HEK293T (cell line): ENCODE results near the gene GALNT8.

Source experiments
- CTCF ChIA-PET: fragments of 350-600 bp; formaldehyde crosslinking; extraction: SDS; loops from one replicate; lab custom pipeline; 2021; ENCODE audit warnings: antibody characterized with exemption, inconsistent platforms; lab: Yijun Ruan, JAX
- POLR2A ChIA-PET: fragments of 350-600 bp; formaldehyde crosslinking; extraction: SDS; loops from one replicate; lab custom pipeline; 2020; ENCODE audit warnings: antibody characterized with exemption, inconsistent platforms; lab: Yijun Ruan, JAX
- DNase-seq: peaks from one replicate; pipeline ENCODE4 v3.0.0; 2012; ENCODE audit warnings: mixed read lengths; ENCODE audit errors: extremely low spot score
- ARNT ChIP-seq: fragments of 450-650 bp; IDR thresholded peaks from 2 replicates; pipeline ENCODE4 v1.6.1; 2017; ENCODE audit warnings: mild to moderate bottlenecking
- BHLHE40 ChIP-seq: fragments of 450-650 bp; IDR thresholded peaks from 2 replicates; pipeline ENCODE4 v1.6.1; 2016; ENCODE audit warnings: mild to moderate bottlenecking, moderate library complexity, borderline replicate concordance
- CTBP1 ChIP-seq: fragments of 450-650 bp; IDR thresholded peaks from 2 replicates; pipeline ENCODE4 v1.6.1; 2016; ENCODE audit warnings: borderline replicate concordance
- ELF4 ChIP-seq: fragments of 450-650 bp; IDR thresholded peaks from 2 replicates; pipeline ENCODE4 v1.6.1; 2017; ENCODE audit warnings: antibody characterized with exemption
- FOXA1 ChIP-seq: fragments of 450-650 bp; IDR thresholded peaks from 2 replicates; pipeline ENCODE4 v1.6.1; 2016; ENCODE audit warnings: mild to moderate bottlenecking
- FOXK2 ChIP-seq: fragments of 450-650 bp; IDR thresholded peaks from 2 replicates; pipeline ENCODE4 v1.6.1; 2016; ENCODE audit warnings: mild to moderate bottlenecking
- FOXM1 ChIP-seq: fragments of 450-650 bp; IDR thresholded peaks from 2 replicates; pipeline ENCODE4 v1.6.1; 2017; ENCODE audit warnings: mild to moderate bottlenecking, borderline replicate concordance
- HDGF ChIP-seq: fragments of 450-650 bp; IDR thresholded peaks from 2 replicates; pipeline ENCODE4 v1.6.1; 2017; ENCODE audit warnings: antibody characterized with exemption, borderline replicate concordance
- L3MBTL2 ChIP-seq: fragments of 450-650 bp; conservative IDR thresholded peaks from 2 replicates; pipeline ENCODE4 v1.6.1; 2016; ENCODE audit warnings: mild to moderate bottlenecking
- LEF1 ChIP-seq: fragments of 450-650 bp; IDR thresholded peaks from 2 replicates; pipeline ENCODE4 v1.6.1; 2017; ENCODE audit warnings: mild to moderate bottlenecking, borderline replicate concordance
- NFRKB ChIP-seq: fragments of 450-650 bp; IDR thresholded peaks from 2 replicates; pipeline ENCODE4 v1.6.1; 2016; ENCODE audit warnings: mild to moderate bottlenecking, moderate library complexity
- SP1 ChIP-seq: fragments of 450-650 bp; IDR thresholded peaks from 2 replicates; pipeline ENCODE4 v1.6.1; 2017
- SUZ12 ChIP-seq: fragments of 450-650 bp; IDR thresholded peaks from 2 replicates; pipeline ENCODE4 v1.6.1; 2016; ENCODE audit warnings: mild to moderate bottlenecking
- TARDBP ChIP-seq: fragments of 450-650 bp; IDR thresholded peaks from 2 replicates; pipeline ENCODE4 v1.6.1; 2016
- ZNF384 ChIP-seq: fragments of 450-650 bp; IDR thresholded peaks from 2 replicates; pipeline ENCODE4 v1.6.1; 2016
- TF ChIP-seq, protein P1 (sequence below): fragments of 450-650 bp; IDR thresholded peaks from 2 replicates; pipeline ENCODE4 v1.6.1; 2016

GALNT8 gene

GRCh38 chr12:4809013-4809448 is 88.8 kb downstream of the GALNT8 start:
- TF ChIP-seq FOXK2 (no peak), L3MBTL2 (0 out of 2 replicates have a peak, but pooled peaks have one; percentile 22)
- DNase-seq, result peak; percentile 49
- POLR2A ChIA-PET, result interaction anchor here (1.0 to 1.3 kb wide), 2 partner anchors 11 to 160 kb away, joined by 3 read pairs; partner anchors contain the start of genes AKAP3 and NDUFA9
- CTCF ChIA-PET, result no interaction called here

- no peak for TF ChIP-seq ZNF384
- TF ChIP-seq, protein P1, sequence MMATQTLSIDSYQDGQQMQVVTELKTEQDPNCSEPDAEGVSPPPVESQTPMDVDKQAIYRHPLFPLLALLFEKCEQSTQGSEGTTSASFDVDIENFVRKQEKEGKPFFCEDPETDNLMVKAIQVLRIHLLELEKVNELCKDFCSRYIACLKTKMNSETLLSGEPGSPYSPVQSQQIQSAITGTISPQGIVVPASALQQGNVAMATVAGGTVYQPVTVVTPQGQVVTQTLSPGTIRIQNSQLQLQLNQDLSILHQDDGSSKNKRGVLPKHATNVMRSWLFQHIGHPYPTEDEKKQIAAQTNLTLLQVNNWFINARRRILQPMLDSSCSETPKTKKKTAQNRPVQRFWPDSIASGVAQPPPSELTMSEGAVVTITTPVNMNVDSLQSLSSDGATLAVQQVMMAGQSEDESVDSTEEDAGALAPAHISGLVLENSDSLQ, result no peak
- TF ChIP-seq ARNT, result no peak
- TF ChIP-seq NFRKB, result no peak
- no peak for TF ChIP-seq SP1
- no peak for TF ChIP-seq SUZ12
- TF ChIP-seq TARDBP, result no peak
- no peak for TF ChIP-seq CTBP1
- TF ChIP-seq FOXK2, result no peak
- no peak for TF ChIP-seq HDGF
- no peak for TF ChIP-seq BHLHE40
- no peak for TF ChIP-seq LEF1
- CTCF ChIA-PET, result no interaction called here
- POLR2A ChIA-PET, result interaction anchor here (0.7 to 1.3 kb wide), 3 partner anchors 10 to 161 kb away, joined by 3 read pairs; partner anchors contain the start of genes AKAP3 and NDUFA9
- DNase-seq, result peak; percentile 18
Measured at GRCh38 chr12:4809449-4810218, 89.4 kb downstream of the GALNT8 start.

DNA sequence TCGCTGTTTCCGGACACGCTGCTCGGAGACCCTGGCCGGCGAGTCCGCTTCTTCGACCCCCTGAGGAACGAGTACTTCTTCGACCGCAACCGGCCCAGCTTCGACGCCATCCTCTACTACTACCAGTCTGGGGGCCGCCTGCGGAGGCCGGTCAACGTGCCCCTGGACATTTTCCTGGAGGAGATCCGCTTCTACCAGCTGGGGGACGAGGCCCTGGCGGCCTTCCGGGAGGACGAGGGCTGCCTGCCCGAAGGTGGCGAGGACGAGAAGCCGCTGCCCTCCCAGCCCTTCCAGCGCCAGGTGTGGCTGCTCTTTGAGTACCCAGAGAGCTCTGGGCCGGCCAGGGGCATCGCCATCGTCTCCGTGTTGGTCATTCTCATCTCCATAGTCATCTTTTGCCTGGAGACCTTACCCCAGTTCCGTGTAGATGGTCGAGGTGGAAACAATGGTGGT is 90.0 kb downstream of the GALNT8 start:
- POLR2A ChIA-PET, result interaction anchor here (0.7 kb wide), 1 partner anchor 161 kb away, joined by 3 read pairs; the partner anchor contains the start of genes AKAP3 and NDUFA9
- CTCF ChIA-PET, result no interaction called here
- TF ChIP-seq ZNF384 (no peak), NFRKB (no peak), LEF1 (no peak), TARDBP (no peak), L3MBTL2 (no peak)
- TF ChIP-seq, protein P1, result no peak
- DNase-seq, result no peak

DNA sequence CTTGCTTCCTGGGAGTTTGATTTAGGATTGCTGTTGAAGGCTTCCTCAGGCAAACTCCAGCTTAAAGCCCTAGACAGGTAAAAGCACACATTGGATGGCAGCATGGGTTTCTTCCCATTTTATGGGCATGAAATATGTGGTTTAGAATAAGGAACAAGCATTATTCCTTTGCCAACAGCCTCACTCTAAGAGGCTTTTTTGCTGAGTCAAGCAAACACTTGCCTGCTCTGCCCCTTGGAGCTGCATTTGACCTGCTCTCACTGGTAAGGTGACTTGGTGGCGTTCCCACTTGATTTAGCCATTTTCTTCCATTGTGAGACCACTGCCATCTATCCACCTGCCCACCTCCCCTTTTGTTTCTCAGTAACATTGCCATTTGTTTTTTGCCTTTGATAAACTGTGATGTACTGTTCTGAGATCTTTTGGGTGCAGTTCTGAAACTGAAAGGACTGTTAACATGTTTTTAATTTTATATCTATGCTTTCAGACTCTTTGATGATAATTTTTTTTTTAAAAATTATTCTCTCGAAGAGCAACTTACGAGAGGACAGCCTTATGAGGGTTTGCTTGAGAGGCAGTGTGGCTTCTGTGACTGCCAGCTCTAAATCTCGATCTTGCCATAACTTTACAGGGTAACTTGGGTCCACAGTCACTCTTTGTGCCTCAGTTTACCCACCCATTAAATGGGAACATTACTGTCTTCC is 92.6 kb downstream of the GALNT8 start:
- no peak for DNase-seq
- POLR2A ChIA-PET, result no interaction called here
- CTCF ChIA-PET, result no interaction called here
- TF ChIP-seq, protein P1, result no peak
- no peak for TF ChIP-seq NFRKB
- TF ChIP-seq SUZ12, result no peak
- TF ChIP-seq L3MBTL2, result no peak
- TF ChIP-seq FOXK2, result no peak
- no peak for TF ChIP-seq HDGF
- no peak for TF ChIP-seq BHLHE40
- TF ChIP-seq LEF1, result no peak
- no peak for TF ChIP-seq CTBP1
- no peak for TF ChIP-seq ZNF384
- no peak for TF ChIP-seq TARDBP
- TF ChIP-seq FOXM1, result no peak
- no peak for TF ChIP-seq SP1
- TF ChIP-seq ARNT, result no peak

DNA sequence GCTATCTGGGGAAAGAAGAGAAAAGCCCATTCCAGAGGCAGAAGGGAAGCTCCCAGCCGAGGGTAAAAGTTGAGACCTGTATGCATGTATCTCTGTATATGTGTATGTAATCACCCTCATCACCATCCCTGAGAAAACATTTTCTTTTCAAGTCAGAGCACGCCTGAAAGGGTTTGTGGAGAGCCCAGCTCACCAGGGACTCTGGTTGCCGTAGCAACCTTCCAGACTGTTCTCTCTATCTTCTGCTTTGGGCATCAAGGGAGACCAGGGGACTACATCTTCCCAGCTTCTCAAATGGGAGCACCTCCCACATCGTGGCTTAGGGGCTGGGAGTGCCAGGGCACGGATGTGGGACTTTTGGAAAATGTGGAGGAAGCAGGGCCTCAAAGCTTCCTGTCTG is 93.5 kb downstream of the GALNT8 start:
- ChIA-PET CTCF (interaction anchor here (0.5 to 0.6 kb wide), 2 partner anchors 35 kb away, joined by 3 to 4 read pairs; no protein-coding TSS in a partner anchor), POLR2A (no interaction called here)
- TF ChIP-seq HDGF (no peak), ZNF384 (no peak), FOXM1 (no peak), BHLHE40 (no peak), L3MBTL2 (no peak), ELF4 (no peak), LEF1 (no peak), ARNT (no peak), NFRKB (no peak), FOXA1 (no peak), FOXK2 (no peak), SP1 (no peak), SUZ12 (no peak), TARDBP (no peak), CTBP1 (no peak)
- TF ChIP-seq, protein P1, result no peak
- DNase-seq, result no peak
